Neuronal stem cell (in vitro differentiated cells): ENCODE data around the gene THBS1. TPM values are rescaled to one million over a fixed set of nuclear protein-coding genes. Genes with fewer than 3 reads are reported as not detected.
A peak's percentile ranks its signal among the peaks of the same experiment; 100 is the strongest.

Source experiments
- DNase-seq: peaks from one replicate; pipeline ENCODE4 v3.0.0-alpha.2; 2013; ENCODE audit warnings: low spot score
- H2AFZ ChIP-seq: one replicate; pipeline ENCODE4 v1.6.1; 2013; ENCODE audit warnings: mild to moderate bottlenecking, low read length, inconsistent platforms
- H2AK5ac ChIP-seq: 2 replicates; pipeline ENCODE4 v1.6.1; 2013; ENCODE audit warnings: low read depth, mild to moderate bottlenecking, inconsistent platforms, low read length, moderate library complexity, mixed read lengths
- H2BK120ac ChIP-seq: 2 replicates; pipeline ENCODE4 v1.6.1; 2013; ENCODE audit warnings: low read depth, mild to moderate bottlenecking, inconsistent platforms, low read length, moderate library complexity, mixed read lengths
- H2BK12ac ChIP-seq: one replicate; pipeline ENCODE4 v1.6.1; 2013; ENCODE audit warnings: low read length, inconsistent platforms
- H2BK15ac ChIP-seq: 2 replicates; pipeline ENCODE4 v1.6.1; 2013; ENCODE audit warnings: mild to moderate bottlenecking, low read length, inconsistent platforms, mixed read lengths
- H2BK5ac ChIP-seq: one replicate; pipeline ENCODE4 v1.6.1; 2013; ENCODE audit warnings: inconsistent platforms, mild to moderate bottlenecking, low read length, moderate library complexity
- H3K14ac ChIP-seq: one replicate; pipeline ENCODE4 v1.6.1; 2013; ENCODE audit warnings: low read length, inconsistent platforms
- H3K18ac ChIP-seq: 2 replicates; pipeline ENCODE4 v1.6.1; 2013; ENCODE audit warnings: low read length, inconsistent platforms
- H3K23ac ChIP-seq: 2 replicates; pipeline ENCODE4 v1.6.1; 2013; ENCODE audit warnings: low read depth, mild to moderate bottlenecking, mixed read lengths, low read length, inconsistent platforms; ENCODE audit not compliant: poor library complexity
- H3K27ac ChIP-seq: replicated peaks from 3 replicates; pipeline ENCODE4 v1.5.1; 2013; ENCODE audit warnings: low read length, inconsistent platforms
- H3K27me3 ChIP-seq, 3 experiments: 2 replicates each; pipeline ENCODE4 v1.6.1; 2013; ENCODE audit warnings: low read length in 3 of 3, mild to moderate bottlenecking in 2 of 3, inconsistent platforms in 1 of 3, low read depth in 1 of 3, mixed read lengths in 1 of 3, moderate library complexity in 1 of 3; ENCODE audit not compliant: control insufficient read depth in 3 of 3, insufficient read depth in 3 of 3
- H3K36me3 ChIP-seq, 2 donors: replicated peaks in 1 of 2; 2 replicates each; pipeline ENCODE4 v1.6.1; 2013; ENCODE audit warnings: low read length in 2 of 2; ENCODE audit not compliant: control insufficient read depth in 2 of 2, insufficient read depth in 2 of 2
- H3K4ac ChIP-seq: 2 replicates; pipeline ENCODE4 v1.6.1; 2013; ENCODE audit warnings: inconsistent platforms, mild to moderate bottlenecking, low read length, moderate library complexity
- H3K4me1 ChIP-seq, 2 donors: 1 replicate in 1 of 2; 2 replicates in 1 of 2; pipeline ENCODE4 v1.6.1; 2013; ENCODE audit warnings: low read length in 2 of 2, low read depth in 1 of 2; ENCODE audit not compliant: control insufficient read depth in 2 of 2, insufficient read depth in 1 of 2
- H3K4me2 ChIP-seq: one replicate; pipeline ENCODE4 v1.6.1; 2013; ENCODE audit warnings: mild to moderate bottlenecking, low read length, inconsistent platforms; ENCODE audit not compliant: insufficient read depth, poor library complexity, severe bottlenecking
- H3K4me3 ChIP-seq, 2 donors: 2 replicates each; pipeline ENCODE4 v1.5.1; 2013; ENCODE audit warnings: low read length in 2 of 2, mild to moderate bottlenecking in 2 of 2, inconsistent platforms in 1 of 2, moderate library complexity in 1 of 2
- H3K79me1 ChIP-seq: one replicate; pipeline ENCODE4 v1.6.1; 2013; ENCODE audit warnings: low read depth, mild to moderate bottlenecking, inconsistent platforms, low read length, moderate library complexity
- H3K9ac ChIP-seq: one replicate; pipeline ENCODE4 v1.6.1; 2013; ENCODE audit warnings: mild to moderate bottlenecking, low read depth, low read length, inconsistent platforms; ENCODE audit not compliant: poor library complexity
- H3K9me3 ChIP-seq, 2 donors: replicated peaks in 1 of 2; 2 replicates each; pipeline versions ENCODE3 to v1.6.1; 2013; ENCODE audit warnings: low read length in 2 of 2, mild to moderate bottlenecking in 2 of 2, inconsistent platforms in 1 of 2, low read depth in 1 of 2, mixed read lengths in 1 of 2, moderate library complexity in 1 of 2; ENCODE audit not compliant: control insufficient read depth in 2 of 2, insufficient read depth in 1 of 2
- H4K8ac ChIP-seq: one replicate; pipeline ENCODE4 v1.6.1; 2013; ENCODE audit warnings: low read depth, mild to moderate bottlenecking, inconsistent platforms, low read length, moderate library complexity
- H4K91ac ChIP-seq: one replicate; pipeline ENCODE4 v1.6.1; 2013; ENCODE audit warnings: low read length, low read depth, mild to moderate bottlenecking, inconsistent platforms; ENCODE audit not compliant: poor library complexity
- WGBS, 2 donors: extraction: QIAGEN DNeasy Blood & Tissue Kit; methylation state at CpG; one replicate each; pipeline ENCODE4 v1.1.7; 2013; ENCODE audit warnings: missing lambda C conversion rate in 2 of 2, mixed read lengths in 1 of 2; ENCODE audit not compliant: insufficient read length in 2 of 2, insufficient replicate concordance in 1 of 2; ENCODE audit errors: extremely low coverage in 2 of 2; 5-methylcytosine and 5-hydroxymethylcytosine counted together
- polyA plus RNA-seq, 2 experiments: library from polyadenylated mRNA; stranded (reverse); fragments of 200-250 nt; gene quantifications; one replicate each; pipeline ENCODE4 v1.2.3, GENCODE V29; 2013

THBS1 gene
- polyA plus RNA-seq (2013, experiment 1 of 2) = 3.1 TPM
- polyA plus RNA-seq (2013, experiment 2 of 2) = 3.8 TPM

GRCh38 chr15:39580485-39581241 is at the start of gene THBS1:
TSS of gene THBS1 (plus strand) at chr15:39581079. CDS start at chr15:39581858, 779 bp downstream.
- Histone ChIP-seq H3K4me1 (peaks cover 15 to 19% of the 10 kb centered on the region in 2 donors), H3K23ac (peak within 1 kb of the TSS; percentile 70), H4K91ac (peak within 1 kb of the TSS; percentile 14), H2AK5ac (peak within 1 kb of the TSS; percentile 27), H3K14ac (no peak within 1 kb of the TSS), H3K4me2 (peak within 1 kb of the TSS; percentile 92), H3K9ac (peak within 1 kb of the TSS; percentile 95), H2BK120ac (no peak within 1 kb of the TSS), H4K8ac (peak within 1 kb of the TSS; percentile 45), H3K27ac (peak within 1 kb of the TSS; percentile 66), H3K79me1 (peaks cover 1% of the 10 kb centered on the region), H2BK15ac (no peak within 1 kb of the TSS), H3K4ac (no peak within 1 kb of the TSS), H2BK12ac (no peak within 1 kb of the TSS), H2AFZ (peak within 1 kb of the TSS; percentile 99), H3K9me3 (no peaks in the 10 kb centered on the region), H3K36me3 (peaks cover 11 to 38% of the 10 kb centered on the region in 2 donors), H3K4me3 (peak within 1 kb of the TSS; percentile 51 to 85), H3K27me3 (no peaks in the 10 kb centered on the region), H2BK5ac (no peak within 1 kb of the TSS), H3K18ac (peak within 1 kb of the TSS; percentile 97)
- WGBS, 2 donors = no CpG with 5 or more reads among the region's 74 CpGs
- DNase-seq = peak; percentile 91

GRCh38 chr15:39534996-39535395 is 45.9 kb upstream of the THBS1 start:
- no peak overlapping the region for H2BK15ac ChIP-seq
- H2AFZ ChIP-seq = no peak overlapping the region
- H4K8ac ChIP-seq = peak overlapping the region; percentile 53
- no peak overlapping the region for H3K4me3 ChIP-seq
- no peak overlapping the region for H2BK5ac ChIP-seq
- no peak overlapping the region for H3K18ac ChIP-seq
- no peak overlapping the region for H3K9ac ChIP-seq
- no peaks in the 10 kb centered on the region for H3K27me3 ChIP-seq
- H3K4me1 ChIP-seq = peaks cover 0 to 3% of the 10 kb centered on the region in 2 donors
- no peaks in the 10 kb centered on the region for H3K36me3 ChIP-seq
- H2AK5ac ChIP-seq = no peak overlapping the region
- no peak overlapping the region for H2BK120ac ChIP-seq
- H4K91ac ChIP-seq = no peak overlapping the region
- H3K4ac ChIP-seq = no peak overlapping the region
- H3K9me3 ChIP-seq = no peaks in the 10 kb centered on the region
- no peak overlapping the region for H3K27ac ChIP-seq
- no peak overlapping the region for H3K14ac ChIP-seq
- no peak for DNase-seq
- no peak overlapping the region for H3K23ac ChIP-seq
- no peak overlapping the region for H2BK12ac ChIP-seq
- H3K79me1 ChIP-seq = no peaks in the 10 kb centered on the region
- H3K4me2 ChIP-seq = no peak overlapping the region
- WGBS, 2 donors = no CpG with 5 or more reads among the region's 5 CpGs

DNA sequence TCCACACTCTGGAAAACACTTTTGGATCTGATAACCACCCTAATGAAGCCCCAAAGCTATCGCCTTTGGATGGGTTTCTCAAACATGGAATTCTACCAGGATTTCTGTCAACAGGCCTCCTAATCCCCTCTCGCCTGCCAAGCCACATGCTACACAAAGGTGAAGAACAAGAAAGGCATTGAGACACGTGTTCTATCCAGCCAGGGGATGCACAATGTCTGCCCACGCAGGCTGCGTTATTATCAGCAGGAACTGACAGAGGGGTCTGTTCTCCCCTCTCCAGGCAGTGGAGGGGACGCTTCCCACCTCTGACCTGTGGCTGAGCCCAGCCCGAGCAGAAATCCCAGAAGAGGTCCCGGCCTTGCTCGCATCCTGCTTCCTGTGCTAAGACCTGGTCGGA is 45.4 kb upstream of the THBS1 start:
- Histone ChIP-seq H4K8ac (no peak overlapping the region), H3K4me1 (peaks cover 0 to 3% of the 10 kb centered on the region in 2 donors), H3K9me3 (no peaks in the 10 kb centered on the region), H3K36me3 (no peaks in the 10 kb centered on the region), H3K23ac (no peak overlapping the region), H2AFZ (peak overlapping the region; percentile 40), H2AK5ac (no peak overlapping the region), H3K9ac (no peak overlapping the region), H2BK15ac (no peak overlapping the region), H3K4ac (no peak overlapping the region), H3K79me1 (no peaks in the 10 kb centered on the region), H2BK120ac (no peak overlapping the region), H3K18ac (peak overlapping the region; percentile 63), H2BK5ac (no peak overlapping the region), H4K91ac (no peak overlapping the region), H3K14ac (no peak overlapping the region), H3K4me2 (no peak overlapping the region), H2BK12ac (no peak overlapping the region), H3K27me3 (no peaks in the 10 kb centered on the region), H3K4me3 (no peak overlapping the region), H3K27ac (no peak overlapping the region)
- WGBS, 2 donors = no CpG with 5 or more reads among the region's 10 CpGs
- no peak for DNase-seq

DNA sequence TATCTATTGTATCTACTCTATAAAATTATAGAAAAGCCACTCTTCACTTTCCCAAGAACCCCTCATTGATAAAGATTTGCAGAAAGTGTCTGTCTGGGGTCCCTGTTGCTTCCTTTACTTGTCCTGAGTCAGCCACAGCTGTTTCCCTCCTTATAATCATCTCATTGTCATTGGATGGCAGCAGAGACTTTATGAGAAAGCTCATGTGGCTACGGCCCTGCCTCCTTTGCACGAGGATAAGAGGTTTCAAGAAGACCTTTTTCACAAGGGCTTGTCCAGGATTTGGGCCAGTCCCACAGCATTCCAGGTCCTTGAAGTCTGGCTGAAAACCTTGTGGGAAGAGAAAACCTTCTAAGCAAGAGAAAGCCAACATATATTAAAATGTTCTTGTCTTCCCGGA is 41.9 kb upstream of the THBS1 start:
- Histone ChIP-seq H4K8ac (no peak overlapping the region), H2BK120ac (no peak overlapping the region)
- WGBS, 2 donors = no CpG with 5 or more reads among the region's 3 CpGs

More for the DNA sequence above, 41.9 kb upstream of the THBS1 start:
- Histone ChIP-seq H3K4ac (no peak overlapping the region), H3K4me3 (no peak overlapping the region), H3K4me1 (peaks cover 0 to 3% of the 10 kb centered on the region in 2 donors), H2AK5ac (no peak overlapping the region), H3K79me1 (no peaks in the 10 kb centered on the region), H2BK15ac (no peak overlapping the region), H3K23ac (no peak overlapping the region), H3K14ac (no peak overlapping the region), H3K27ac (no peak overlapping the region), H2BK12ac (no peak overlapping the region), H3K36me3 (no peaks in the 10 kb centered on the region), H3K18ac (no peak overlapping the region), H3K9ac (no peak overlapping the region), H4K91ac (no peak overlapping the region), H3K4me2 (no peak overlapping the region), H2BK5ac (no peak overlapping the region), H2AFZ (no peak overlapping the region), H3K9me3 (no peaks in the 10 kb centered on the region), H3K27me3 (no peaks in the 10 kb centered on the region)
- no peak for DNase-seq
